Inflammatory macrophage treated with lipopolysaccharide for 4 hours (primary cell): ENCODE measurements around the gene TOMM70.
"Not testable (repeated sequence)": the region's sequence is repeated elsewhere in the genome, so short reads cannot be mapped to it uniquely, and the experiment has no call there.

Source experiments
- DNase-seq: peaks from one replicate; pipeline ENCODE4 v3.0.0-alpha.2; 2020

Gene TOMM70

GRCh38 chr3:100400780-100401673 is at the start of gene TOMM70, which contains the start of gene LNP1:
TOMM70 (minus strand) TSS chr3:100401089; CDS start chr3:100400949, 140 bp downstream.
LNP1 (plus strand) TSS chr3:100401539; CDS start chr3:100429730, 28,191 bp downstream.
- peak; percentile 98 for DNase-seq

GRCh38 chr3:100449214-100449613 is 48.3 kb upstream of the TOMM70 start:
- no peak for DNase-seq

GRCh38 chr3:100448079-100448478 is 47.2 kb upstream of the TOMM70 start:
- DNase-seq: no peak

GRCh38 chr3:100447067-100447466 is 46.2 kb upstream of the TOMM70 start:
- not testable (repeated sequence) for DNase-seq

GRCh38 chr3:100443690-100444089 is 42.8 kb upstream of the TOMM70 start:
- no peak for DNase-seq

- no peak for DNase-seq
Measured at GRCh38 chr3:100440895-100441294, 40.0 kb upstream of the TOMM70 start.

GRCh38 chr3:100438623-100438974 is 37.7 kb upstream of the TOMM70 start:
- no peak for DNase-seq

GRCh38 chr3:100437721-100438622 is 37.1 kb upstream of the TOMM70 start:
- DNase-seq: peak; percentile 74

- peak; percentile 53 for DNase-seq
Measured at GRCh38 chr3:100436951-100437350, 36.1 kb upstream of the TOMM70 start.

GRCh38 chr3:100429187-100429716 is 28.4 kb upstream of the TOMM70 start:
- DNase-seq: no peak

- no peak for DNase-seq
Measured at GRCh38 chr3:100427699-100428098, 26.8 kb upstream of the TOMM70 start.

- DNase-seq: no peak
Measured at GRCh38 chr3:100426067-100426682, 25.3 kb upstream of the TOMM70 start.

- DNase-seq: no peak
Measured at GRCh38 chr3:100425316-100425715, 24.4 kb upstream of the TOMM70 start.

- DNase-seq: no peak
Measured at GRCh38 chr3:100424261-100424660, 23.4 kb upstream of the TOMM70 start.

- DNase-seq: no peak
Measured at GRCh38 chr3:100423611-100424010, 22.7 kb upstream of the TOMM70 start.

GRCh38 chr3:100420885-100421284 is 20.0 kb upstream of the TOMM70 start:
- DNase-seq: no peak

- peak; percentile 69 for DNase-seq
Measured at GRCh38 chr3:100419406-100419805, 18.5 kb upstream of the TOMM70 start.

GRCh38 chr3:100416863-100417262 is 16.0 kb upstream of the TOMM70 start:
- DNase-seq: no peak

GRCh38 chr3:100416176-100416575 is 15.3 kb upstream of the TOMM70 start:
- DNase-seq: no peak

GRCh38 chr3:100413613-100414012 is 12.7 kb upstream of the TOMM70 start:
- no peak for DNase-seq

- DNase-seq: no peak
Measured at GRCh38 chr3:100412912-100413590, 12.2 kb upstream of the TOMM70 start.
